Loucy (cell line): Measurements from ENCODE around the gene CCDC85C.

Source experiments
- H2AFZ ChIP-seq: fragments of 200-600 bp; sonication (generic); 2 replicates; pipeline ENCODE4 v1.6.0; 2016; ENCODE audit warnings: antibody characterized with exemption, mild to moderate bottlenecking, low read length, moderate library complexity
- H3F3A ChIP-seq: fragments of 200-600 bp; 2 replicates; pipeline ENCODE4 v1.6.0; 2016; ENCODE audit warnings: antibody characterized with exemption, low read depth, mild to moderate bottlenecking
- H3K27me3 ChIP-seq: fragments of 200-600 bp; sonication (generic); 2 replicates; pipeline ENCODE4 v1.6.1; 2014; ENCODE audit warnings: low read length, mild to moderate bottlenecking; ENCODE audit not compliant: insufficient read depth, poor library complexity, severe bottlenecking
- H3K36me3 ChIP-seq: fragments of 200-600 bp; sonication (generic); 2 replicates; pipeline ENCODE4 v1.6.1; 2016; ENCODE audit warnings: low read length; ENCODE audit not compliant: insufficient read depth
- H3K4me1 ChIP-seq: fragments of 200-600 bp; sonication (generic); 2 replicates; pipeline ENCODE4 v1.5.1; 2014; ENCODE audit warnings: low read length, mild to moderate bottlenecking; ENCODE audit not compliant: insufficient read depth, poor library complexity, severe bottlenecking
- H3K4me2 ChIP-seq: fragments of 200-600 bp; sonication (generic); 2 replicates; pipeline ENCODE4 v1.6.0; 2014; ENCODE audit warnings: antibody characterized with exemption, low read length, low read depth, mild to moderate bottlenecking; ENCODE audit not compliant: poor library complexity, severe bottlenecking
- H3K4me3 ChIP-seq: fragments of 200-600 bp; sonication (generic); 2 replicates; pipeline ENCODE4 v1.5.1; 2014; ENCODE audit warnings: low read length, mild to moderate bottlenecking, mixed read lengths; ENCODE audit not compliant: poor library complexity, severe bottlenecking
- H3K79me2 ChIP-seq: fragments of 200-600 bp; sonication (generic); 2 replicates; pipeline ENCODE4 v1.6.1; 2014; ENCODE audit warnings: low read length; ENCODE audit not compliant: insufficient read depth
- H3K9ac ChIP-seq: fragments of 200-600 bp; sonication (generic); 2 replicates; pipeline ENCODE4 v1.6.0; 2014; ENCODE audit warnings: mild to moderate bottlenecking, low read depth, low read length, moderate library complexity; ENCODE audit not compliant: poor library complexity, severe bottlenecking
- H3K9me2 ChIP-seq: fragments of 200-600 bp; sonication (generic); replicated peaks from 2 replicates; pipeline ENCODE4 v1.6.1; 2016; ENCODE audit warnings: low read depth, low read length, mixed read lengths
- H3K9me3 ChIP-seq: fragments of 200-600 bp; sonication (generic); 2 replicates; pipeline ENCODE4 v1.6.1; 2014; ENCODE audit warnings: mild to moderate bottlenecking, antibody characterized with exemption, low read length, low read depth; ENCODE audit not compliant: insufficient read depth
- H4K20me1 ChIP-seq: fragments of 200-600 bp; sonication (generic); 2 replicates; pipeline ENCODE4 v1.6.0; 2014; ENCODE audit warnings: antibody characterized with exemption, low read length, mild to moderate bottlenecking; ENCODE audit not compliant: insufficient read depth, poor library complexity, severe bottlenecking
- CTCF ChIP-seq: fragments of 200-600 bp; sonication (generic); conservative IDR thresholded peaks from 2 replicates; pipeline ENCODE4 v1.5.1; 2014; ENCODE audit warnings: mild to moderate bottlenecking, antibody characterized with exemption, low read length
- EZH2phosphoT487 ChIP-seq: fragments of 200-600 bp; IDR thresholded peaks from 2 replicates; pipeline ENCODE4 v1.6.1; 2018; ENCODE audit warnings: antibody characterized with exemption, mild to moderate bottlenecking, moderate library complexity, borderline replicate concordance

Gene CCDC85C

GRCh38 chr14:99508896-99509629 lies 94.9 kb downstream of the CCDC85C start:
- peaks cover 92% of the 10 kb centered on the region; the same call in 1 of the 2 replicates for H3K36me3 ChIP-seq

GRCh38 chr14:99507860-99508640 lies 96.0 kb downstream of the CCDC85C start:
- Histone ChIP-seq H3K27me3 (no peaks in the 10 kb centered on the region), H3K9me3 (no peaks in the 10 kb centered on the region), H3K4me3 (no peak overlapping the region), H3K79me2 (no peaks in the 10 kb centered on the region), H3F3A (no peaks in the 10 kb centered on the region), H3K4me1 (no peaks in the 10 kb centered on the region), H3K9ac (no peak overlapping the region), H4K20me1 (peaks cover 3% of the 10 kb centered on the region), H3K4me2 (no peak overlapping the region), H3K9me2 (no peaks in the 10 kb centered on the region), H2AFZ (no peak overlapping the region), H3K36me3 (peaks cover 92% of the 10 kb centered on the region; the same call in 1 of the 2 replicates)
- TF ChIP-seq CTCF (no peak), EZH2phosphoT487 (no peak)

More at GRCh38 chr14:99508896-99509629, 94.9 kb downstream of the CCDC85C start:
- Histone ChIP-seq H3K27me3 (no peaks in the 10 kb centered on the region), H3K9me3 (no peaks in the 10 kb centered on the region), H3K4me2 (no peak overlapping the region), H3F3A (no peaks in the 10 kb centered on the region), H4K20me1 (peaks cover 3% of the 10 kb centered on the region), H2AFZ (no peak overlapping the region), H3K4me1 (no peaks in the 10 kb centered on the region), H3K79me2 (no peaks in the 10 kb centered on the region), H3K9me2 (no peaks in the 10 kb centered on the region), H3K4me3 (no peak overlapping the region), H3K9ac (no peak overlapping the region)
- TF ChIP-seq EZH2phosphoT487 (no peak), CTCF (no peak)

GRCh38 chr14:99506276-99506675 lies 97.7 kb downstream of the CCDC85C start:
- Histone ChIP-seq H2AFZ (no peak overlapping the region), H3K4me2 (no peak overlapping the region), H3K9ac (no peak overlapping the region), H3K4me1 (no peaks in the 10 kb centered on the region), H3F3A (no peaks in the 10 kb centered on the region), H3K27me3 (no peaks in the 10 kb centered on the region), H3K36me3 (peaks cover 93% of the 10 kb centered on the region; the same call in 1 of the 2 replicates), H3K79me2 (no peaks in the 10 kb centered on the region), H3K4me3 (no peak overlapping the region), H3K9me2 (no peaks in the 10 kb centered on the region), H4K20me1 (peaks cover 3% of the 10 kb centered on the region), H3K9me3 (no peaks in the 10 kb centered on the region)
- TF ChIP-seq EZH2phosphoT487 (no peak), CTCF (no peak)
